GM10248 (cell line): Measurements from ENCODE around the gene IL32.

Experiments
- CTCF ChIA-PET: fragments of 300-600 bp; sonication (Branson Sonifier 250); formaldehyde crosslinking; extraction: SDS; loops from one replicate; lab custom pipeline; 2021; ENCODE audit warnings: antibody characterized with exemption; lab: Yijun Ruan, JAX
- POLR2A ChIA-PET: fragments of 350-650 bp; sonication (Branson Sonifier 250); formaldehyde crosslinking; extraction: SDS; loops from one replicate; lab custom pipeline; 2020; ENCODE audit warnings: antibody characterized with exemption; lab: Yijun Ruan, JAX
- DNase-seq: peaks from one replicate; pipeline ENCODE4 v3.0.0; 2012; ENCODE audit errors: extremely low spot score
- CTCF ChIP-seq: IDR thresholded peaks from 2 replicates; pipeline ENCODE4 v1.5.1; 2012; ENCODE audit warnings: mild to moderate bottlenecking, low read depth; ENCODE audit errors: extremely low read depth, missing control alignments, control extremely low read depth

Gene IL32

GRCh38 chr16:3023669-3024478, 41.6 kb upstream of the IL32 start, which contains the start of the genes HCFC1R1 and THOC6:
HCFC1R1 (minus strand) TSS chr16:3023942; CDS start chr16:3023941, 1 bp downstream.
THOC6 (plus strand) TSS chr16:3024035; CDS start chr16:3024327, 292 bp downstream.
- no peak for TF ChIP-seq CTCF
- ChIA-PET POLR2A (interaction anchor here (0.6 kb wide), 1 partner anchor 14 kb away, joined by 3 read pairs; no protein-coding TSS in a partner anchor), CTCF (interaction anchor here (0.8 to 15.9 kb wide), 5 partner anchors 9 to 105 kb away, joined by 3 to 231 read pairs (median 10); no protein-coding TSS in a partner anchor)
- peak; percentile 92 for DNase-seq

GRCh38 chr16:3025032-3026002, 40.1 kb upstream of the IL32 start:
- POLR2A ChIA-PET = interaction anchor here (0.7 kb wide), 1 partner anchor 16 kb away, joined by 3 read pairs; no protein-coding TSS in a partner anchor
- no peak for DNase-seq
- CTCF ChIA-PET = interaction anchor here (0.8 to 15.9 kb wide), 6 partner anchors 10 to 106 kb away, joined by 3 to 231 read pairs (median 6); partner anchors contain the start of gene ZNF213
- TF ChIP-seq CTCF = no peak

GRCh38 chr16:3026003-3026378, 39.4 kb upstream of the IL32 start:
- TF ChIP-seq CTCF = no peak
- ChIA-PET POLR2A (no interaction called here), CTCF (interaction anchor here (0.8 to 15.9 kb wide), 4 partner anchors 9 to 105 kb away, joined by 3 to 231 read pairs (median 92); partner anchors contain the start of gene ZNF213)
- no peak for DNase-seq

GRCh38 chr16:3026609-3027488, 38.6 kb upstream of the IL32 start:
- TF ChIP-seq CTCF = no peak
- ChIA-PET CTCF (interaction anchor here (1.1 to 15.9 kb wide), 16 partner anchors 8 to 142 kb away, joined by 3 to 231 read pairs (median 8); partner anchors contain the start of genes CLDN9, IL32, MMP25 and ZNF213), POLR2A (no interaction called here)
- no peak for DNase-seq

- no peak for TF ChIP-seq CTCF
- CTCF ChIA-PET = interaction anchor here (1.1 to 15.9 kb wide), 24 partner anchors 8 to 141 kb away, joined by 3 to 231 read pairs (median 7); partner anchors contain the start of genes CLDN6, CLDN9, IL32 and MMP25
- DNase-seq = no peak
- POLR2A ChIA-PET = no interaction called here
These were observed 38.0 kb upstream of the IL32 start for GRCh38 chr16:3027489-3027795.
